Measurements from ENCODE around the gene SIDT2. TPM values are rescaled to one million over a fixed set of nuclear protein-coding genes. Genes with fewer than 3 reads are reported as not detected.

Gene SIDT2
- total RNA-seq, 1 experiment from 2014 or later, result 27.6 TPM

DNA sequence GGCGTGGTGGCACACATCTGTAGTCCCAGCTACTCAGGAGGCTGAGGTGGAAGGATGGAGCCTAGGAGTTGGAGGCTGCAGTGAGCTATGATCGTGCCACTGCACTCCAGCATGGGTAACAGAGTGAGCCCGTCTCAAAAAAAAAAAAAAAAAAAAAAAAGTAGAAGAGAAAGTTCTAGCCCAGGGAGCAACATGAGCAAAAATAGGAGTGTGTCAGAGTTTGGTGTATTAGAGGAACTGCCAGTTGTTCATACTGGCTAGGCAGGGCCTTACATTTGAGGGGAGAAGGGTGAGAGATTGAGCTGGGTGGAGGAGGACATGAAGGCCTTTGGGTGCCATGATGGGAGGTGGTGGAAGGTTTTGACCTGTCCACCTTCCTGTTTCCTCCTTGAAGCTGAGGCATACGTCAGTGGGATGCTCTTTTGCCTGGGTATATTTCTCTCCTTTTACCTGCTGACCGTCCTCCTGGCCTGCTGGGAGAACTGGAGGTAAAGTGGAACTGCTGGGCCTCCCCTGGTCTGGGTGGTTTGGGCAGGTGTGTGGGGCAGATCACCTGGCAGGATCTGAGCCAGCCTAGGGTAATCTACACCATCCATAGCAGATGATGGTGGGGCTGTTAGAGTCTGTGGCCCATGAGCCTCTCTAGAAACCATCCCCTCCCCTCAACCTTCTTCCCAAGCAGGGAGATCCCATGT lies 7.3 kb downstream of the SIDT2 start:
- ChIA-PET CTCF (interaction anchor here (0.7 to 1.3 kb wide), 2 partner anchors 12 to 42 kb away, joined by 4 to 5 read pairs; partner anchors contain the start of gene PAFAH1B2), POLR2A (no interaction called here)
- Mint-ChIP-seq H3K9me3 (no peaks in the 10 kb centered on the region), H3K4me3 (no peak overlapping the region), H3K36me3 (peaks cover 7% of the 10 kb centered on the region; the same call in 1 of the 2 replicates), H3K27ac (no peak overlapping the region), H3K4me1 (peaks cover 3% of the 10 kb centered on the region), H3K27me3 (ENCODE audit: low read depth) (peaks cover 3% of the 10 kb centered on the region)
- ATAC-seq (no peak), DNase-seq (ENCODE audit: low spot score) (no peak)
- no peak for TF ChIP-seq NFE2L1 (CRISPR knock-in tag; IDR thresholded peaks at IDR 0.05)
- TF ChIP-seq ZNF219 (CRISPR knock-in tag; IDR thresholded peaks at IDR 0.05; ENCODE audit: borderline replicate concordance), result no peak
- TF ChIP-seq, protein P1, sequence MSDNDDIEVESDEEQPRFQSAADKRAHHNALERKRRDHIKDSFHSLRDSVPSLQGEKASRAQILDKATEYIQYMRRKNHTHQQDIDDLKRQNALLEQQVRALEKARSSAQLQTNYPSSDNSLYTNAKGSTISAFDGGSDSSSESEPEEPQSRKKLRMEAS (CRISPR knock-in tag; IDR thresholded peaks at IDR 0.05), result no peak
- TF ChIP-seq, protein P2, sequence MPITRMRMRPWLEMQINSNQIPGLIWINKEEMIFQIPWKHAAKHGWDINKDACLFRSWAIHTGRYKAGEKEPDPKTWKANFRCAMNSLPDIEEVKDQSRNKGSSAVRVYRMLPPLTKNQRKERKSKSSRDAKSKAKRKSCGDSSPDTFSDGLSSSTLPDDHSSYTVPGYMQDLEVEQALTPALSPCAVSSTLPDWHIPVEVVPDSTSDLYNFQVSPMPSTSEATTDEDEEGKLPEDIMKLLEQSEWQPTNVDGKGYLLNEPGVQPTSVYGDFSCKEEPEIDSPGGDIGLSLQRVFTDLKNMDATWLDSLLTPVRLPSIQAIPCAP (CRISPR knock-in tag; IDR thresholded peaks at IDR 0.05), result no peak
- no peak for TF ChIP-seq TEAD4 (CRISPR knock-in tag; IDR thresholded peaks at IDR 0.05)
- no peak for TF ChIP-seq ZNF317 (CRISPR knock-in tag; IDR thresholded peaks at IDR 0.05; ENCODE audit: borderline replicate concordance, low read depth)
- TF ChIP-seq ZNF121 (CRISPR knock-in tag; IDR thresholded peaks at IDR 0.05), result no peak
- no peak for TF ChIP-seq GABPB1 (CRISPR knock-in tag; IDR thresholded peaks at IDR 0.05)
- TF ChIP-seq, protein P3, sequence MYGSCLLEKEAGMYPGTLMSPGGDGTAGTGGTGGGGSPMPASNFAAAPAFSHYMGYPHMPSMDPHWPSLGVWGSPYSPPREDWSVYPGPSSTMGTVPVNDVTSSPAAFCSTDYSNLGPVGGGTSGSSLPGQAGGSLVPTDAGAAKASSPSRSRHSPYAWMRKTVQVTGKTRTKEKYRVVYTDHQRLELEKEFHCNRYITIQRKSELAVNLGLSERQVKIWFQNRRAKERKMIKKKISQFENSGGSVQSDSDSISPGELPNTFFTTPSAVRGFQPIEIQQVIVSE (CRISPR knock-in tag; IDR thresholded peaks at IDR 0.05; ENCODE audit: borderline replicate concordance), result no peak
- TF ChIP-seq, protein P4, sequence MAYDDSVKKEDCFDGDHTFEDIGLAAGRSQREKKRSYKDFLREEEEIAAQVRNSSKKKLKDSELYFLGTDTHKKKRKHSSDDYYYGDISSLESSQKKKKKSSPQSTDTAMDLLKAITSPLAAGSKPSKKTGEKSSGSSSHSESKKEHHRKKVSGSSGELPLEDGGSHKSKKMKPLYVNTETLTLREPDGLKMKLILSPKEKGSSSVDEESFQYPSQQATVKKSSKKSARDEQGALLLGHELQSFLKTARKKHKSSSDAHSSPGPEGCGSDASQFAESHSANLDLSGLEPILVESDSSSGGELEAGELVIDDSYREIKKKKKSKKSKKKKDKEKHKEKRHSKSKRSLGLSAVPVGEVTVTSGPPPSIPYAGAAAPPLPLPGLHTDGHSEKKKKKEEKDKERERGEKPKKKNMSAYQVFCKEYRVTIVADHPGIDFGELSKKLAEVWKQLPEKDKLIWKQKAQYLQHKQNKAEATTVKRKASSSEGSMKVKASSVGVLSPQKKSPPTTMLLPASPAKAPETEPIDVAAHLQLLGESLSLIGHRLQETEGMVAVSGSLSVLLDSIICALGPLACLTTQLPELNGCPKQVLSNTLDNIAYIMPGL (CRISPR knock-in tag; IDR thresholded peaks at IDR 0.05), result no peak
- TF ChIP-seq, protein P5, sequence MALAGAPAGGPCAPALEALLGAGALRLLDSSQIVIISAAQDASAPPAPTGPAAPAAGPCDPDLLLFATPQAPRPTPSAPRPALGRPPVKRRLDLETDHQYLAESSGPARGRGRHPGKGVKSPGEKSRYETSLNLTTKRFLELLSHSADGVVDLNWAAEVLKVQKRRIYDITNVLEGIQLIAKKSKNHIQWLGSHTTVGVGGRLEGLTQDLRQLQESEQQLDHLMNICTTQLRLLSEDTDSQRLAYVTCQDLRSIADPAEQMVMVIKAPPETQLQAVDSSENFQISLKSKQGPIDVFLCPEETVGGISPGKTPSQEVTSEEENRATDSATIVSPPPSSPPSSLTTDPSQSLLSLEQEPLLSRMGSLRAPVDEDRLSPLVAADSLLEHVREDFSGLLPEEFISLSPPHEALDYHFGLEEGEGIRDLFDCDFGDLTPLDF (CRISPR knock-in tag; IDR thresholded peaks at IDR 0.05), result no peak

DNA sequence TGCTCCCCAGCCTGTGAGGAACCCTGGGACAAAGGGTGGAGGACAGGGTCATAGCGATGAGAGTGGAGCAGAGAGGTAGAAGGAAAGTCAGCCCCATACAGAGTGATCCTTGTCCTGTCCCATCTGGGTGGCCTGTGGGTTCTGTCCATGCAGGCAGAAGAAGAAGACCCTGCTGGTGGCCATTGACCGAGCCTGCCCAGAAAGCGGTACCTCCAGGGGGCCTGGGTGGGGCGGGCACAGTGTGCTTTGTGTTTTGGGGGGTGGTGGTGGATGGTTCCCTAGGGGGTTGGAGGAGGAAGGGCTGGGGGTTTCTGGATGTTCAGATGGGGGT lies 7.9 kb downstream of the SIDT2 start:
- no peaks in the 10 kb centered on the region for H3K27me3 Mint-ChIP-seq (ENCODE audit: low read depth)
- H3K4me1 Mint-ChIP-seq, result no peaks in the 10 kb centered on the region
- ATAC-seq (no peak), DNase-seq (ENCODE audit: low spot score) (no peak)
- TF ChIP-seq ZNF671 (CRISPR knock-in tag; IDR thresholded peaks at IDR 0.05) (no peak), TP53 (CRISPR knock-in tag; IDR thresholded peaks at IDR 0.05) (no peak), MYBL2 (CRISPR knock-in tag; IDR thresholded peaks at IDR 0.05) (no peak)
- TF ChIP-seq, protein P6, sequence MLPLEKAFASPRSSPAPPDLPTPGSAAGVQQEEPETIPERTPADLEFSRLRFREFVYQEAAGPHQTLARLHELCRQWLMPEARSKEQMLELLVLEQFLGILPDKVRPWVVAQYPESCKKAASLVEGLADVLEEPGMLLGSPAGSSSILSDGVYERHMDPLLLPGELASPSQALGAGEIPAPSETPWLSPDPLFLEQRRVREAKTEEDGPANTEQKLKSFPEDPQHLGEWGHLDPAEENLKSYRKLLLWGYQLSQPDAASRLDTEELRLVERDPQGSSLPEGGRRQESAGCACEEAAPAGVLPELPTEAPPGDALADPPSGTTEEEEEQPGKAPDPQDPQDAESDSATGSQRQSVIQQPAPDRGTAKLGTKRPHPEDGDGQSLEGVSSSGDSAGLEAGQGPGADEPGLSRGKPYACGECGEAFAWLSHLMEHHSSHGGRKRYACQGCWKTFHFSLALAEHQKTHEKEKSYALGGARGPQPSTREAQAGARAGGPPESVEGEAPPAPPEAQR (CRISPR knock-in tag; IDR thresholded peaks at IDR 0.05), result no peak
- TF ChIP-seq, protein P7, sequence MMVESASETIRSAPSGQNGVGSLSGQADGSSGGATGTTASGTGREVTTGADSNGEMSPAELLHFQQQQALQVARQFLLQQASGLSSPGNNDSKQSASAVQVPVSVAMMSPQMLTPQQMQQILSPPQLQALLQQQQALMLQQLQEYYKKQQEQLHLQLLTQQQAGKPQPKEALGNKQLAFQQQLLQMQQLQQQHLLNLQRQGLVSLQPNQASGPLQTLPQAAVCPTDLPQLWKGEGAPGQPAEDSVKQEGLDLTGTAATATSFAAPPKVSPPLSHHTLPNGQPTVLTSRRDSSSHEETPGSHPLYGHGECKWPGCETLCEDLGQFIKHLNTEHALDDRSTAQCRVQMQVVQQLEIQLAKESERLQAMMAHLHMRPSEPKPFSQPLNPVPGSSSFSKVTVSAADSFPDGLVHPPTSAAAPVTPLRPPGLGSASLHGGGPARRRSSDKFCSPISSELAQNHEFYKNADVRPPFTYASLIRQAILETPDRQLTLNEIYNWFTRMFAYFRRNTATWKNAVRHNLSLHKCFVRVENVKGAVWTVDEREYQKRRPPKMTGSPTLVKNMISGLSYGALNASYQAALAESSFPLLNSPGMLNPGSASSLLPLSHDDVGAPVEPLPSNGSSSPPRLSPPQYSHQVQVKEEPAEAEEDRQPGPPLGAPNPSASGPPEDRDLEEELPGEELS (CRISPR knock-in tag; IDR thresholded peaks at IDR 0.05), result no peak
- TF ChIP-seq, protein P8, sequence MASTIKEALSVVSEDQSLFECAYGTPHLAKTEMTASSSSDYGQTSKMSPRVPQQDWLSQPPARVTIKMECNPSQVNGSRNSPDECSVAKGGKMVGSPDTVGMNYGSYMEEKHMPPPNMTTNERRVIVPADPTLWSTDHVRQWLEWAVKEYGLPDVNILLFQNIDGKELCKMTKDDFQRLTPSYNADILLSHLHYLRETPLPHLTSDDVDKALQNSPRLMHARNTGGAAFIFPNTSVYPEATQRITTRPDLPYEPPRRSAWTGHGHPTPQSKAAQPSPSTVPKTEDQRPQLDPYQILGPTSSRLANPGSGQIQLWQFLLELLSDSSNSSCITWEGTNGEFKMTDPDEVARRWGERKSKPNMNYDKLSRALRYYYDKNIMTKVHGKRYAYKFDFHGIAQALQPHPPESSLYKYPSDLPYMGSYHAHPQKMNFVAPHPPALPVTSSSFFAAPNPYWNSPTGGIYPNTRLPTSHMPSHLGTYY (CRISPR knock-in tag; IDR thresholded peaks at IDR 0.05), result no peak
- TF ChIP-seq, protein P9, sequence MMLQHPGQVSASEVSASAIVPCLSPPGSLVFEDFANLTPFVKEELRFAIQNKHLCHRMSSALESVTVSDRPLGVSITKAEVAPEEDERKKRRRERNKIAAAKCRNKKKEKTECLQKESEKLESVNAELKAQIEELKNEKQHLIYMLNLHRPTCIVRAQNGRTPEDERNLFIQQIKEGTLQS (CRISPR knock-in tag; conservative IDR thresholded peaks at IDR 0.05), result no peak
- peaks cover 7% of the 10 kb centered on the region; the same call in 1 of the 2 replicates for H3K36me3 Mint-ChIP-seq
- H3K4me3 Mint-ChIP-seq, result no peak overlapping the region
- no peaks in the 10 kb centered on the region for H3K9me3 Mint-ChIP-seq
- H3K27ac Mint-ChIP-seq, result no peak overlapping the region
- ChIA-PET CTCF (no interaction called here), POLR2A (no interaction called here)

Measured in WTC11 (cell line).